ENCODE measurements around the gene GTF2A1.

- TF ChIP-seq CTCF (conservative IDR thresholded peaks at IDR 0.05) (no peak), EZH2 (IDR thresholded peaks at IDR 0.05; ENCODE audit: low read depth) (no peak)
Observed at GRCh38 chr14:81200054-81200453, 20.7 kb downstream of the GTF2A1 start.

Measured in PC-9 (cell line).